Ishikawa (cell line): ENCODE data around the gene ATP1A3.

Experiments used
- CEBPB ChIP-seq: IDR thresholded peaks from 2 replicates; pipeline ENCODE4 v1.6.1; 2012
- CREB1 ChIP-seq: IDR thresholded peaks from 2 replicates; pipeline ENCODE4 v1.6.1; 2012; ENCODE audit warnings: low read depth
- EGR1 ChIP-seq: IDR thresholded peaks from 2 replicates; pipeline ENCODE4 v1.6.1; 2012
- EP300 ChIP-seq: IDR thresholded peaks from 2 replicates; pipeline ENCODE4 v1.6.1; 2012; ENCODE audit warnings: borderline replicate concordance
- FOXM1 ChIP-seq: IDR thresholded peaks from 2 replicates; pipeline ENCODE4 v1.6.1; 2012; ENCODE audit warnings: low read depth, borderline replicate concordance
- NFIC ChIP-seq: IDR thresholded peaks from 2 replicates; pipeline ENCODE4 v1.6.1; 2012
- RAD21 ChIP-seq: IDR thresholded peaks from 2 replicates; pipeline ENCODE4 v1.6.1; 2012; ENCODE audit warnings: low read depth
- TAF1 ChIP-seq: IDR thresholded peaks from 2 replicates; pipeline ENCODE4 v1.6.1; 2012; ENCODE audit warnings: low read depth, mild to moderate bottlenecking
- TCF12 ChIP-seq: IDR thresholded peaks from 2 replicates; pipeline ENCODE4 v1.6.1; 2012; ENCODE audit warnings: low read depth
- TEAD4 ChIP-seq: IDR thresholded peaks from 2 replicates; pipeline ENCODE4 v1.6.1; 2012
- YY1 ChIP-seq: IDR thresholded peaks from 2 replicates; pipeline ENCODE4 v1.6.1; 2012; ENCODE audit warnings: low read depth
- ZBTB7A ChIP-seq: IDR thresholded peaks from 2 replicates; pipeline ENCODE4 v1.6.1; 2012; ENCODE audit warnings: low read depth
- TF ChIP-seq, protein P1 (sequence below): IDR thresholded peaks from 2 replicates; pipeline ENCODE4 v1.6.1; 2012
- TF ChIP-seq, protein P2 (sequence below): IDR thresholded peaks from 2 replicates; pipeline ENCODE4 v1.6.1; 2012; ENCODE audit warnings: low read depth, mild to moderate bottlenecking
- TF ChIP-seq, protein P3 (sequence below): IDR thresholded peaks from 2 replicates; pipeline ENCODE4 v1.6.1; 2012

Gene ATP1A3

DNA sequence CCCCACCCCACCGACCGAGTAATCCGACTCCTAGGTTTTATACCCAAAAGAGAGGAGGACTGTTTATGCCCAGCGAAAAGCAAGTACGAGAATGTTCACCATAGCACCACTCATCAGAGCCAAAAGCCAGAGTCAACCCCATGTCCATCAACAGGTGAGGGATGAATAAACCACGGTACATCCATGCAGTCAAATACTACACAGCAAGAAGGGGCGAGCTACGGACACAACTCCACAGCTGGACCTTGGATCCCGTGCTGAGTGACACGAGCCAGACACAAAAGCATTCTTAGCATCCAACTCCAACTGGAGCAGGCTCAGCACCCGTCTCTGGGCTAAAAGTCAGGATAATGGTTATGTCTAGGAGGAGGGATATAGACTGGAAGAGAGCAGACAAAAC, 22.7 kb downstream of the ATP1A3 start:
- TF ChIP-seq ZBTB7A (no peak), TCF12 (no peak)

DNA sequence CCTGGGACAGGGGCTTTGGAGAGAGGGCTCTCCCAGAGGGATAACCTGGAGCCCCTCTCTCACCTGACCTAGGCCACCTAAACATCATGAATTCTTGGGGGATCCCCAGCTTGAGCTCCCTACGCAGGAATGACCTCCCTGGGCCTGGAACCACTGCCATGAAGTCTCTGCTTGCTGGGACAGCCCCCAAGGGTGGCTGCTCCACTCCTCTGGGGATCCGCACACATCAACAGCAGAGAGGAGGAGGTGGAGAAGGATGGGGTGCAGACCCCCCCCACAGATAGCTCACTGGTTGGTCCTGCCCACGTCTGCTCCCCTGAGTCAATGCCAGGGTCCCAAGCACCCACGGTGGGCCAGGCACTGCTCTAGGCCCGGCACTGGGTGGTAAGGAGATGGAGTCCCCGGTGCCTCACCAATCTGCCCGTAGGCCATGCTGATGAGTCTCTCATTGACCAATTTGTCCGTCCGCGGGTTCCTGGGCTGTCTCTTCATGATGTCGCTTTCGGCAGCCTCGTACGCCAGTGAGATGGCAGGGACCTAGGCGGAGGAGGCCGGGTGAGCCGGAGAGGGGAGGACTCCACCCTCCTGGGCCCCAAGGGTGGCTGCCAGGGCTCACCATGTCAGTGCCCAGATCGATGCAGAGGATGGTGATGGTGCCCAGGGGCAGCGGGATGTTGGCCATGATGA, 24.1 kb downstream of the ATP1A3 start:
- TF ChIP-seq CREB1: no peak
- TF ChIP-seq, protein P1, sequence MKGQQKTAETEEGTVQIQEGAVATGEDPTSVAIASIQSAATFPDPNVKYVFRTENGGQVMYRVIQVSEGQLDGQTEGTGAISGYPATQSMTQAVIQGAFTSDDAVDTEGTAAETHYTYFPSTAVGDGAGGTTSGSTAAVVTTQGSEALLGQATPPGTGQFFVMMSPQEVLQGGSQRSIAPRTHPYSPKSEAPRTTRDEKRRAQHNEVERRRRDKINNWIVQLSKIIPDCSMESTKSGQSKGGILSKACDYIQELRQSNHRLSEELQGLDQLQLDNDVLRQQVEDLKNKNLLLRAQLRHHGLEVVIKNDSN: no peak
- no peak for TF ChIP-seq FOXM1
- TF ChIP-seq CEBPB: no peak
- no peak for TF ChIP-seq YY1
- TF ChIP-seq TEAD4: no peak

DNA sequence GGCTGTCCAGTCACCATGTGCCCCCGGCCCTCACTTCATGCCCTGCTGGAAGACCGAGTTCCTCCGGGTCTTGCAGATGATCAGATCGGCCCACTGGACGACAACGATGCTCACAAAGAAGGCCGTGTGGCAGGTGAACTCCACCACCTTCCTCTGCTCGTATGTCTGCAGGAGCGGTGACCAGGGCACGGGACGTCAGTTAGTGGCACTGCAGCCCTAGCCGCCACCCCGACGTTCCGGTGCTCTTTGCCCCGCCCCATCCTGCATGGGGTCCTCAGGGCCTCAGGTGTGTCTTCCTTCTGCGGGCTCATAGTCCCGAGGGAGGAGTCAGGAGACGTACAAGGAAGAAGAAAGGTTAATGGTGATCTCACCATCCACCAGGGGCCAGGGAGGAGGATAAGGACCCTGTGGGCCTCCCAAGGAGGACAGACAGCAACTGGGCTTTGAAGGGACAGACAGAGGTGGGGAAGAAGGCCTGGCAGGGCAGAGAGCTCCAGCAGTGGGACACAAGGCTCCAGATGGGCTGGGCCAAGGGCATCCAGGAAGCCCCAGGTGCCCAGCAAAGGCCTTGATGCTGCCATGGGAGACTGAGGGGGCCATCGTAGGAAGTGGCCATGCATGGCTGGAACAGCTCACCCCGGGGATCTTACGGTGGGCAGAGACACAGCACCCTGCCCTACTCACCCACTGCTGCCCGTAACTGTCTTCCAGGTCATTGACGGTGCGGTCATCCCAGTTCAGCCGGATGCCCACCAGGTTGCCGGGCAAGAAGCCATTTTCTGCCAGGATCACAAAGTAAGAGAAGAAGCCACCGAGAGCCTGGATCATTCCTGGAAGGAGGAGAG, 25.1 kb downstream of the ATP1A3 start:
- TF ChIP-seq, protein P1: no peak
- TF ChIP-seq NFIC (no peak), RAD21 (no peak), TEAD4 (no peak), CREB1 (no peak), EGR1 (no peak)

DNA sequence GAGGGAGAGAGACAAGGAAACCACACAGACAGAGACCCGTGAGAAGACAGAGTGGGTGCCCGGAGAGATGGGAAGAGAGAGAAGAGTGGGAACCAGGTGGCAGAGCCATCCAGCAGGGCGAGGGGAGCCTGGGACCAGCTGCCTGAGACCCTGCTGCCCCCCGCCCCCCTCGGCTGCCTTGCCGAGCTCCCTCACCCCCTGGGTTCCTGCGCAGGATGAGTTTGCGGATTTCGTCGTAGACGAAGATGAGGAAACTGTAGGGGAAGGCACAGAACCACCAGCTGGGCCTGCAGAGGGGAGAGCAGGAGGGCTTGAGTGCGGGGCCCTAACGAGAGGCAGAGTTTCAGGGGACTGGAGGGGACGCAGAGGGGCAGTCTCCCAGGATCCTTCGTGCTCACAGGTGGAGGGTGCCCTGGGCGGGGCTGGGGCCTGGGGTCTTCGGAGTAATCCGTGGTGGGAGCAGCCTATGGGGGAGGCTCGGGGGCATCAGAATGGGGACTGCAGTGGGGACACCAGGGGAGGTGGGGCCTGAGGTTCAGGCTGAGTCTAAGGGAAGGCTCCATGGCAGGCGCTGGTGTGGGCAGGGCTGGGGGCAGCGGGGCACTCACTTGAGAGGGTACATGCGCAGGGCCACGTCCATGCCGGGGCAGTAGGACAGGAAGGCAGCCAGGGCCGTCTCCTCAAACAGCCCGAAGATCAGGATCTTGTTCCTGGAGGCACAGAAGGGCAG, 26.8 kb downstream of the ATP1A3 start:
- no peak for TF ChIP-seq TCF12

DNA sequence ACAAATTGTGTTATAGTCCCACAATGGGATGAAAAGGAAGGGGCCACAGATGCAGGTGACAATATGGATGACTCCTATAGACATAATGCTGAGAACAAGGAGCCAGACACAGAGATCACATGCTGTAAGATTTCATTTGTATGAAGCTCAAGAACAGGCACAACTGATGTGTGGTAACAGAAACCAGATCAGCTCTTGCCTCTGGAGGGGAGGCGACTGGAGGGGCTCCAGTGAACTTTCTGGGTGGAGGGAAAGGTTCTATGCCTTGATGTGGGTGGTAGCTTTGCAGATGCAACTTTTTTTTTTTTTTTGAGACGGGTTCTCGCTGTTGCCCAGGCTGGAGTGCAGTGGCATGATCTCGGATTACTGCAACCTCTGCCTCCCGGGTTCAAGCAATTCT, 28.9 kb downstream of the ATP1A3 start:
- TF ChIP-seq, protein P2, sequence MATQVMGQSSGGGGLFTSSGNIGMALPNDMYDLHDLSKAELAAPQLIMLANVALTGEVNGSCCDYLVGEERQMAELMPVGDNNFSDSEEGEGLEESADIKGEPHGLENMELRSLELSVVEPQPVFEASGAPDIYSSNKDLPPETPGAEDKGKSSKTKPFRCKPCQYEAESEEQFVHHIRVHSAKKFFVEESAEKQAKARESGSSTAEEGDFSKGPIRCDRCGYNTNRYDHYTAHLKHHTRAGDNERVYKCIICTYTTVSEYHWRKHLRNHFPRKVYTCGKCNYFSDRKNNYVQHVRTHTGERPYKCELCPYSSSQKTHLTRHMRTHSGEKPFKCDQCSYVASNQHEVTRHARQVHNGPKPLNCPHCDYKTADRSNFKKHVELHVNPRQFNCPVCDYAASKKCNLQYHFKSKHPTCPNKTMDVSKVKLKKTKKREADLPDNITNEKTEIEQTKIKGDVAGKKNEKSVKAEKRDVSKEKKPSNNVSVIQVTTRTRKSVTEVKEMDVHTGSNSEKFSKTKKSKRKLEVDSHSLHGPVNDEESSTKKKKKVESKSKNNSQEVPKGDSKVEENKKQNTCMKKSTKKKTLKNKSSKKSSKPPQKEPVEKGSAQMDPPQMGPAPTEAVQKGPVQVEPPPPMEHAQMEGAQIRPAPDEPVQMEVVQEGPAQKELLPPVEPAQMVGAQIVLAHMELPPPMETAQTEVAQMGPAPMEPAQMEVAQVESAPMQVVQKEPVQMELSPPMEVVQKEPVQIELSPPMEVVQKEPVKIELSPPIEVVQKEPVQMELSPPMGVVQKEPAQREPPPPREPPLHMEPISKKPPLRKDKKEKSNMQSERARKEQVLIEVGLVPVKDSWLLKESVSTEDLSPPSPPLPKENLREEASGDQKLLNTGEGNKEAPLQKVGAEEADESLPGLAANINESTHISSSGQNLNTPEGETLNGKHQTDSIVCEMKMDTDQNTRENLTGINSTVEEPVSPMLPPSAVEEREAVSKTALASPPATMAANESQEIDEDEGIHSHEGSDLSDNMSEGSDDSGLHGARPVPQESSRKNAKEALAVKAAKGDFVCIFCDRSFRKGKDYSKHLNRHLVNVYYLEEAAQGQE: no peak
- no peak for TF ChIP-seq FOXM1
- TF ChIP-seq, protein P1: no peak
- no peak for TF ChIP-seq TAF1
- TF ChIP-seq CEBPB: no peak
- no peak for TF ChIP-seq EGR1
- no peak for TF ChIP-seq ZBTB7A
- TF ChIP-seq TCF12: no peak
- no peak for TF ChIP-seq TEAD4
- no peak for TF ChIP-seq NFIC

DNA sequence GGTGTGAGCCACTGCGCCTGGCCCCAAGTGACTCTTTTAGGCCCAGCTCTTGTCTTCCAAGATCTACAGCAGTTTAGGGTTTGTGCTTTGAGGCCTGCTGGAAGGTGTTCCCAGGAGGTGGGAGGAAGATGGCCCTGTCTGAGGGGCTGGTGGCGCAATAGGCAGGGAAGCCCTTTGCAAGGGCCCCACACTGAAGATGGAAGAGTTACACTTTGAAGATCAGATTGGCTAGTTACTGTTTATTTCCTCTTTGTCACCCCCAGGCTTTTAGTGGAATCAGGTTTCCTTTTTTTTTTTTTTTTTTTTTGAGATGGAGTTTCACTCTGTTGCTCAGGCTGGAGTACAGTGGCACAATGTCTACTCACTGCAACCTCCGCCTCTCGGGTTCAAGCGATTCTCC, 33.1 kb downstream of the ATP1A3 start:
- TF ChIP-seq, protein P2: no peak
- TF ChIP-seq CEBPB: no peak
- no peak for TF ChIP-seq RAD21
- TF ChIP-seq YY1: no peak
- TF ChIP-seq EGR1: no peak
- TF ChIP-seq TAF1: no peak
- TF ChIP-seq TCF12: no peak
- TF ChIP-seq NFIC: no peak
- TF ChIP-seq FOXM1: no peak
- TF ChIP-seq TEAD4: no peak
- no peak for TF ChIP-seq ZBTB7A
- no peak for TF ChIP-seq CREB1
- TF ChIP-seq, protein P3, sequence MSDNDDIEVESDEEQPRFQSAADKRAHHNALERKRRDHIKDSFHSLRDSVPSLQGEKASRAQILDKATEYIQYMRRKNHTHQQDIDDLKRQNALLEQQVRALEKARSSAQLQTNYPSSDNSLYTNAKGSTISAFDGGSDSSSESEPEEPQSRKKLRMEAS: no peak
- TF ChIP-seq, protein P1: no peak
- no peak for TF ChIP-seq EP300
